Measurements from ENCODE around the gene RHOT1. TPM values are rescaled to one million over a fixed set of nuclear protein-coding genes. Genes with fewer than 3 reads are reported as not detected.
"Not testable (repeated sequence)": the region's sequence is repeated elsewhere in the genome, so short reads cannot be mapped to it uniquely, and the experiment has no call there.

The RHOT1 gene
- total RNA-seq, 1 donor: 47.0 TPM

DNA sequence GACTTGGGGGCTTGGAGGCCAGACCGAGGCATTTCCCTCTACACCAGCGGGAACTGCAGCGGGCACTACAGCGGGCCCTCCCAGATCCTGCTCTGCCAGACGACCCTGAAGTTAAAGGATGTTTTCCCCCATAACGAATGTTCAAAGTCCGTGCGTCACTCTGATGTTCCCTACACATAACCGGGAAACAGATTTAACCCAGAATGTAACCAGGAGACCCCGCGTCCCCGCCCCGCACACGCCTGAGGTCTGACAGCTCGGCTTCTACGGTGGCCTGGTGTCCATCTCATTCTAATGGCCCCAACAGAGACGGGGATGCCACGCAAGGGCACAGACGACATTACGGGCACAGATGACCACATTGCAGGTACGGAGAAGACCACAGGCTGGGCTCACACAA, 31.7 kb upstream of the RHOT1 start:
- no peak for DNase-seq (ENCODE audit: insufficient read length, low spot score, missing footprints)
- peak overlapping the region; percentile 68 for H3K4me2 ChIP-seq (ENCODE audit: insufficient read depth, low read length)
- H2AFZ ChIP-seq (ENCODE audit: low read length): peak overlapping the region; percentile 2
- no peaks in the 10 kb centered on the region for H4K20me1 ChIP-seq (ENCODE audit: insufficient read depth, low read length)
- H3K9me3 ChIP-seq (ENCODE audit: low read depth, low read length): no peaks in the 10 kb centered on the region
- no peaks in the 10 kb centered on the region for H3K36me3 ChIP-seq (ENCODE audit: insufficient read depth, low read length)
- H3K4me1 ChIP-seq (ENCODE audit: insufficient read depth, low read length): peaks cover 8% of the 10 kb centered on the region
- no peaks in the 10 kb centered on the region for H3K79me2 ChIP-seq (ENCODE audit: insufficient read depth, low read length)
- no peaks in the 10 kb centered on the region for H3K27me3 ChIP-seq (ENCODE audit: insufficient read depth, low read length)
- no peak overlapping the region for H3K27ac ChIP-seq (ENCODE audit: low read depth, low read length)
- H3K4me3 ChIP-seq (ENCODE audit: insufficient read depth, low read length): no peak overlapping the region
- TF ChIP-seq, protein P1, sequence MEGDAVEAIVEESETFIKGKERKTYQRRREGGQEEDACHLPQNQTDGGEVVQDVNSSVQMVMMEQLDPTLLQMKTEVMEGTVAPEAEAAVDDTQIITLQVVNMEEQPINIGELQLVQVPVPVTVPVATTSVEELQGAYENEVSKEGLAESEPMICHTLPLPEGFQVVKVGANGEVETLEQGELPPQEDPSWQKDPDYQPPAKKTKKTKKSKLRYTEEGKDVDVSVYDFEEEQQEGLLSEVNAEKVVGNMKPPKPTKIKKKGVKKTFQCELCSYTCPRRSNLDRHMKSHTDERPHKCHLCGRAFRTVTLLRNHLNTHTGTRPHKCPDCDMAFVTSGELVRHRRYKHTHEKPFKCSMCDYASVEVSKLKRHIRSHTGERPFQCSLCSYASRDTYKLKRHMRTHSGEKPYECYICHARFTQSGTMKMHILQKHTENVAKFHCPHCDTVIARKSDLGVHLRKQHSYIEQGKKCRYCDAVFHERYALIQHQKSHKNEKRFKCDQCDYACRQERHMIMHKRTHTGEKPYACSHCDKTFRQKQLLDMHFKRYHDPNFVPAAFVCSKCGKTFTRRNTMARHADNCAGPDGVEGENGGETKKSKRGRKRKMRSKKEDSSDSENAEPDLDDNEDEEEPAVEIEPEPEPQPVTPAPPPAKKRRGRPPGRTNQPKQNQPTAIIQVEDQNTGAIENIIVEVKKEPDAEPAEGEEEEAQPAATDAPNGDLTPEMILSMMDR (IDR thresholded peaks at IDR 0.05; ENCODE audit: extremely low read depth, low read depth, low read length): no peak

DNA sequence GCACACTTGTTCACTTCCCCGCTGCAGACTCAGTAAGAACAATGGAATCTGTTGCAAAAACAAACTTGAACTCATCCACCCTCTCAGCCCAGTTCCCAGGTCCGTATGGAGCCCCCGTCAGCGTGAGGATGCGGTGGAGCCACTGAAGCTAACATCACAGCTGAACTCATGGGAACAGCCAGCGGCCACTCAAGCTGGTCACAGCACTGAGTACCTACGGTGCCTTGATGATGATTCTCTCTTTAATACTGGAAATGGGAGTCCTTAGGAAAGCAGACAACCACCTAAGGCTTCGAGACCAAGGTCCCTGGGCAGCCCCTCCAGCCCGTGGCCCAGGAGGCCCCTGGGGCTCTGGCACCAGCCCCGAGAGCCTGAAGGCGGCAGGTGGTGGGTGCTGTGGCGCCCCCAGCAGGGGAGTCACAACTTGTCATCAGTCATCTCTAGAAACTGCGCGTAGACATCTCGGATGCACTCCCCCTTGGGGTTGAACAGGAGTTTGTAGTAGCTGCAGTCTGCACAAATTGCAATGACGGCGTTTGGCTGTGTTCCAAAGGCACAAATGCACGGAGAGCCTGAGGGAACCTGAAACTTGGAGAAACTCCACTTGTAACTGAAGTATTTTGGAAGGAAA, 31.0 kb upstream of the RHOT1 start:
- Histone ChIP-seq H2AFZ (ENCODE audit: low read length) (peak overlapping the region; percentile 2), H3K9me3 (ENCODE audit: low read depth, low read length) (no peaks in the 10 kb centered on the region), H3K27ac (ENCODE audit: low read depth, low read length) (no peak overlapping the region), H3K4me3 (ENCODE audit: insufficient read depth, low read length) (peak overlapping the region; percentile 47), H3K79me2 (ENCODE audit: insufficient read depth, low read length) (no peaks in the 10 kb centered on the region), H4K20me1 (ENCODE audit: insufficient read depth, low read length) (no peaks in the 10 kb centered on the region), H3K4me1 (ENCODE audit: insufficient read depth, low read length) (peaks cover 8% of the 10 kb centered on the region), H3K36me3 (ENCODE audit: insufficient read depth, low read length) (no peaks in the 10 kb centered on the region), H3K4me2 (ENCODE audit: insufficient read depth, low read length) (peak overlapping the region; percentile 68), H3K27me3 (ENCODE audit: insufficient read depth, low read length) (no peaks in the 10 kb centered on the region)
- peak; percentile 80 for DNase-seq (ENCODE audit: insufficient read length, low spot score, missing footprints)
- TF ChIP-seq, protein P1 (IDR thresholded peaks at IDR 0.05; ENCODE audit: extremely low read depth, low read depth, low read length): peak; percentile 40

DNA sequence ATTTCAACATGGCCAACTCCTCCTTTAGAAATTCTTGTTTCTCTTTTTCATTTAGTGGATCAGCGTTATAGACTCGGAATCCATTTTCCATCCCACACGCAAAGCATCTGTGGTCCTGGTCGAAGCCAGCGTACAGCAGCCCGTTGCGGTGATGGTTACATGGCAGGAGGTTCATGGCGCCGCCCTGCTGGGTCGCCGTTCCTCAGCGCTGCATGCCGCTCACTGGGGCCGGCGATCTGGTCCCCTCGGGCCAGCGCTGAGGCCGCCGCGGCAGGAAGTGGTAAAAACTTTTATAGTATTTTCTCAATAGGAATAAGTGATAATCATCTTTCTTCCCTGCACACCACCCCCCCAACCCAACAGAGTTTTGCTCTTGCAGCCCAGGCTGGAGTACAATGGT, 29.9 kb upstream of the RHOT1 start:
- no peak overlapping the region for H3K4me3 ChIP-seq (ENCODE audit: insufficient read depth, low read length)
- no peak for DNase-seq (ENCODE audit: insufficient read length, low spot score, missing footprints)
- peaks cover 9% of the 10 kb centered on the region for H3K27me3 ChIP-seq (ENCODE audit: insufficient read depth, low read length)
- H3K4me1 ChIP-seq (ENCODE audit: insufficient read depth, low read length): peaks cover 8% of the 10 kb centered on the region
- TF ChIP-seq, protein P1 (IDR thresholded peaks at IDR 0.05; ENCODE audit: extremely low read depth, low read depth, low read length): no peak
- H3K79me2 ChIP-seq (ENCODE audit: insufficient read depth, low read length): no peaks in the 10 kb centered on the region
- H3K4me2 ChIP-seq (ENCODE audit: insufficient read depth, low read length): no peak overlapping the region
- no peak overlapping the region for H2AFZ ChIP-seq (ENCODE audit: low read length)
- H4K20me1 ChIP-seq (ENCODE audit: insufficient read depth, low read length): no peaks in the 10 kb centered on the region
- no peaks in the 10 kb centered on the region for H3K36me3 ChIP-seq (ENCODE audit: insufficient read depth, low read length)
- H3K9me3 ChIP-seq (ENCODE audit: low read depth, low read length): no peaks in the 10 kb centered on the region
- no peak overlapping the region for H3K27ac ChIP-seq (ENCODE audit: low read depth, low read length)

DNA sequence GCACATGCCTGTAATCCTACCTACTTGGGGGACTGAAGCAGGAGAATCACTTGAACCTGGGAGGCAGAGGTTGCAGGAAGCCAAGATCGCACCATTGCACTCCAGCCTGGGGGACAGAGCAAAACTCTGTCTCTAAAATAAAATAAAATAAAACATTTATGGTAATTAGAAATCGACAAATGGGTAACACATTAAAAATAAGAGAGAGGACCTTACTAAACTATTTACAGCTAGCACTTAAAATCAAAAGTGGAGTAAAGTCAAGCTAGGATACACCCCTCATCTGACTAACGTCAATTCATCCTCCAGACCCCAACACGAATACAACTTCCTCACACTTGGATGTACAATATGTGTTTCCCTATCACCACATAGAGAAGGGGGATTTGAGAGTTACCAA, 27.8 kb upstream of the RHOT1 start:
- Histone ChIP-seq H3K27me3 (ENCODE audit: insufficient read depth, low read length) (peaks cover 15% of the 10 kb centered on the region), H3K4me3 (ENCODE audit: insufficient read depth, low read length) (no peak overlapping the region), H4K20me1 (ENCODE audit: insufficient read depth, low read length) (no peaks in the 10 kb centered on the region), H3K4me1 (ENCODE audit: insufficient read depth, low read length) (peaks cover 8% of the 10 kb centered on the region), H3K4me2 (ENCODE audit: insufficient read depth, low read length) (no peak overlapping the region), H2AFZ (ENCODE audit: low read length) (no peak overlapping the region), H3K79me2 (ENCODE audit: insufficient read depth, low read length) (no peaks in the 10 kb centered on the region), H3K9me3 (ENCODE audit: low read depth, low read length) (no peaks in the 10 kb centered on the region), H3K36me3 (ENCODE audit: insufficient read depth, low read length) (no peaks in the 10 kb centered on the region), H3K27ac (ENCODE audit: low read depth, low read length) (no peak overlapping the region)
- TF ChIP-seq, protein P1 (IDR thresholded peaks at IDR 0.05; ENCODE audit: extremely low read depth, low read depth, low read length): no peak
- DNase-seq (ENCODE audit: insufficient read length, low spot score, missing footprints): no peak

DNA sequence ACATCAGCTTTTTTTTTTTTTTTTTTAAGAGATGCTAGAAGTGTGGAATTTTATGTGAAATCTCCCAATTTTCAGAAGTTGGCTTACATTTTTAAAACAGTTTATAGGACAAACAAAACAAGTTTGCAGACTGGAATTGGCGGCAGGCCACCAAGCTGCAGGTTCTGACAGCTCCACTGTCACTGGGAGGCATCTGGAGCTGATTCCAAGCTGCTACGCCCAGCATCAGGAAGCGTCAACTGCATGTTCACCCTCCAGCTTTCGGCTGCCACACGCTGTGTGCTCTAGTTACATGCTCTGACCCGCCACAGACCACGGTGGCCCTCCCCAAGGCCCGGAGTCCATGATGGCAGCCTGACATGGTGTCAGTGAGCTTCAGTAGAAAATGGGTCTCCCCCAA, 26.8 kb upstream of the RHOT1 start:
- H3K4me3 ChIP-seq (ENCODE audit: insufficient read depth, low read length); H3K27ac ChIP-seq (ENCODE audit: low read depth, low read length); H3K9me3 ChIP-seq (ENCODE audit: low read depth, low read length); H3K79me2 ChIP-seq (ENCODE audit: insufficient read depth, low read length); DNase-seq (ENCODE audit: insufficient read length, low spot score, missing footprints); H3K36me3 ChIP-seq (ENCODE audit: insufficient read depth, low read length); H3K4me1 ChIP-seq (ENCODE audit: insufficient read depth, low read length); H3K4me2 ChIP-seq (ENCODE audit: insufficient read depth, low read length); H2AFZ ChIP-seq (ENCODE audit: low read length); H4K20me1 ChIP-seq (ENCODE audit: insufficient read depth, low read length): not testable (repeated sequence)
- peaks cover 21% of the 10 kb centered on the region for H3K27me3 ChIP-seq (ENCODE audit: insufficient read depth, low read length)

All from osteoblast (primary cell).